Central memory CD8-positive, alpha-beta T cell (primary cell): ENCODE data around the gene B4GALNT4.

Experiments
- ATAC-seq: fragments of 150-1000 bp; cut with Tn5 transposase; replicated peaks from 2 replicates; pipeline ENCODE4 v1.10.0; 2022; ENCODE audit warnings: mild to moderate bottlenecking, moderate FRiP score, moderate number of reproducible peaks; ENCODE audit not compliant: poor library complexity, severe bottlenecking; ENCODE audit errors: extremely low read depth
- DNase-seq, 2 donors: peaks; one replicate each; pipeline ENCODE4 v3.0.0; 2021; ENCODE audit warnings: low spot score in 2 of 2
- H3K27ac Mint-ChIP-seq: one replicate; pipeline ENCODE4 v1.8.0; 2022; ENCODE audit warnings: low read depth, mild to moderate bottlenecking, moderate library complexity, mixed read lengths
- H3K27me3 Mint-ChIP-seq: one replicate; pipeline ENCODE4 v1.8.0; 2022; ENCODE audit warnings: mixed read lengths
- H3K36me3 Mint-ChIP-seq: one replicate; pipeline ENCODE4 v1.8.0; 2022; ENCODE audit warnings: mild to moderate bottlenecking, moderate library complexity, mixed read lengths; ENCODE audit not compliant: insufficient read depth
- H3K4me1 Mint-ChIP-seq: one replicate; pipeline ENCODE4 v1.8.0; 2022; ENCODE audit warnings: mixed read lengths
- H3K4me3 Mint-ChIP-seq: one replicate; pipeline ENCODE4 v1.8.0; 2022; ENCODE audit warnings: mild to moderate bottlenecking, moderate library complexity, mixed read lengths
- H3K9me3 Mint-ChIP-seq: one replicate; pipeline ENCODE4 v1.8.0; 2022; ENCODE audit warnings: mixed read lengths

Gene B4GALNT4

DNA sequence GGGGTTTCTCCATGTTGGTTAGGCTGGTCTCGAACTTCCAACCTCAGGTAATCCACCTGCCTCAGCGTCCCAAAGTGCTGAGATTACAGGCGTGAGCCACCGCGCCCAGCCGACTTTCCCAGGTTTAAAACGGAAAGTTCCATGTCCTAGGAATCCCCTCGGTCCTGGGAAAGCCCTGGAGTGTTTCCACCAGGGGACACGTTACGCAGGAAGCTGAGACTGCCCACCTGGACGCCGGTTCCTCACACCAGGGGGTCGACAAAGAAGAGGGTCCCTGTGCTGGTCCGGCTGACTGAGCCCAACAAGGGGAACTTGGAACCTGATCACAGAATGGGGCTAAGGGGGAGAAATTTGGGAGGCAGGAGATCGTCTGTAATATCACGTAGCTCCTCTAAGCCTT, 3.5 kb upstream of the B4GALNT4 start:
- no peak overlapping the region for H3K4me3 Mint-ChIP-seq
- no peak for DNase-seq
- H3K9me3 Mint-ChIP-seq = no peaks in the 10 kb centered on the region
- no peak overlapping the region for H3K27ac Mint-ChIP-seq
- H3K4me1 Mint-ChIP-seq = peaks cover 26% of the 10 kb centered on the region
- peaks cover 33% of the 10 kb centered on the region for H3K27me3 Mint-ChIP-seq
- H3K36me3 Mint-ChIP-seq = peaks cover 5% of the 10 kb centered on the region
- no peak for ATAC-seq

DNA sequence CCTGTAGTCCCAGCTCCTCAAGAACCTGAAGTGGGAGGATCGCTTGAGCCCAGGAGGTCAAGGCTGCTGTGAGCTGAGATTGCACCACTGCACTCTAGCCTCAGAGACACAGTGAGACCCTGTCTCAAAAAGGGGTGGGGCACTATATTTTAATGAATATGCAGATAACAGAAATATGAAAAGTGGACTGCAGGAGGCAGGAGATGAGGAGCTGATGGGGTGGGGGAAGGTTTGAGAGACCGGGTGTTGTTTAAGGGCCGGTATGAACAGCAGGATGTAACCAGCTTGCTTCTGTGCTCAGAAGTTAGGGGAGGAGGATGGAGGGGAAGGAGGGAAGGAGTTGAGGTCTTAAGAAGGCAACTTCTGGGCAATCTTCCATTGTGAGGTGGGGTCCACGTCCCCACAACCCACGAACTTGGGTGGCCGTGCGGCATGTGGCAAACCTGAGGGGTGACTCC, 1.3 kb upstream of the B4GALNT4 start:
- H3K27me3 Mint-ChIP-seq = peaks cover 42% of the 10 kb centered on the region
- ATAC-seq = no peak
- peak overlapping the region; percentile 75 for H3K4me3 Mint-ChIP-seq
- no peak for DNase-seq
- peaks cover 8% of the 10 kb centered on the region for H3K36me3 Mint-ChIP-seq
- peak overlapping the region; percentile 57 for H3K27ac Mint-ChIP-seq
- no peaks in the 10 kb centered on the region for H3K9me3 Mint-ChIP-seq
- H3K4me1 Mint-ChIP-seq = peaks cover 35% of the 10 kb centered on the region

DNA sequence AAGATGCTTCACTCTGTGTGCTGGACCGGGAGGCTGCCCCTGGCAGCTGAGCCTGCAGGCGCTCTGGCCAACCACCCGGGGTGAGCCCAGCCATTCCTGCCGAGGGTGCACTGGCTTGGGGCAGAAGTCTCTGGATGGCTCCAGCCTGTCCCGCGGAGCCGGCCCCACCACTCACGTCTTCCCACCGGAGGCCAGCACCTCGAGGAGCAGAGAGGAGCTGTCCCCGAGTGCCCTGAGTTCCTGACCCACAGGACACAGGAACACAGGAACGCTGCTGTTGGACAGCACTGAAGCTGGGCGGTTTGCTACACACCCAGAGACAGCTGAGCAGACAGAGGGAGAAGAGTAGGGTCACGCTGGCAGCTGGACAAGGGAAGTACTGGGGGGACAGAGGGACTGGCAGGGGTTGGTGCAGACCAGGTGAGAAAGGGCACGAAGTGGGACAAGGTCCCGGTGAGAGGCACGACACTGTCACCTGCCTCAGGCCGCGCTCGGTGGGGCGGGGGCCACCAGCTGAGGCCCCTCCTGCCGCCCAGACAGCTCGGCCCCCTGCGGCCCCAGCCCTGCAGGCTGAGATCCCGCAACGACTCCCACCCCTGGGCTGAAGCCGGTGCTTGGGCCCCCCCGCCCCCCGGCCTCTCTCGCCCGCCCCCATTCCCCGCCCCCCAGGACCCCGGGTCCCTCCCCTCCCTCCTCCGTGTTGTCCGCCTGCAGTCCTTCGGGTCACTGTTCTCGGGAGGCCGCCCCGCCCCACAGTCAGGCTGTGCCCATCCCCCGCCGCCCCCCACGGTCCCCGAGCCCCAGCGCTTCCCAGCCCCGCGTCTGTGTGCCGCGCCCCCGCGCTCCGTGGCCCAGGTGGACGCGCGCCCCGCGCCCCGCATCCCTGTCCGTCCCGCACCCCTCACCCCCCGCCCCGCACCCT, 624 bp upstream of the B4GALNT4 start:
- Mint-ChIP-seq H3K4me1 (peaks cover 36% of the 10 kb centered on the region), H3K27me3 (peaks cover 42% of the 10 kb centered on the region), H3K9me3 (no peaks in the 10 kb centered on the region), H3K27ac (peak overlapping the region; percentile 57), H3K4me3 (peak overlapping the region; percentile 75), H3K36me3 (peaks cover 8% of the 10 kb centered on the region)
- no peak for ATAC-seq
- DNase-seq = no peak

DNA sequence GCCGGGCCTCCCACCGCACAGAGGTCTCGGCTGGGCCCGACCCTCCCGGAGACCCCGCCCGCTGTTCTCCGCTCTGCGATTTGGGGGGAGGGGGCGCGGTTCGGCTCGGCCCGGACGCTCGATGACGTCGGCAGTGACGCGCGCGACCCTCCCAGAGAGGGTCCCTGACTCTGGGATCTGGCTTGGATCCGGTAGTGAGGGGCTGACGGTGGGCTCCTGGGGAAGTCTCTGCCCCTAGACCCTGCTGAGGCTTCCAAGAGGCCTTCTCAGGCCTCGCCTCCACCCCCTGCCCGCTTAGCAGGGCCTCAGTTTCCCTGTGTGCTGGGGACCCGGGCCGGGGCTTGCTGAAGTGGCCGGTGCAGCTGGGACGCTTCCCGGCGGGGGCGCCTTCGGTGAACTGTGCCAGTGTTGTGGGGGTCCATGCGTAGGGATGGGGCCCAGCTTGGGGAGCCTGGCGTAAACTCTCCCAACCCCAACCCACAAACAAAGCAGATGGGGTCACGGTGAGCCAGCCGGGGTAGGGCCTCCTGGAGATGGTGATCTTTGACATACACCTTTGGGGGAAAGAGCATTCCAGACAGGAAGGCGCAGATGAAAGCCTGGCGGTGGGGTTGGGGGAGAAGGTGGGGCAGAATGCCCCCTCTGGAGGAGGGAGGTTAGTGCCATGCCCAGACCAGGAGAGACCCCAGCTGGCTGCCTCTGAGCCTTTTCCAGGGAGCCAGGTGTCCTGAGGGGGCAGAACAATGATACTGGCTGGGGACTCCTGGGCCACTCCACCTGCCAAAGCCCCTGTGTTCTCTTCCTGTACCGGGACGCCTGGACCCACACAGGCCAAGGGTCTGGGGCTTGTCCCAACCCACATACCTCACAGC, 1.0 kb downstream of the B4GALNT4 start:
- H3K4me3 Mint-ChIP-seq = peak overlapping the region; percentile 55
- ATAC-seq = no peak
- H3K9me3 Mint-ChIP-seq = no peaks in the 10 kb centered on the region
- DNase-seq = no peak
- no peak overlapping the region for H3K27ac Mint-ChIP-seq
- peaks cover 8% of the 10 kb centered on the region for H3K36me3 Mint-ChIP-seq
- H3K4me1 Mint-ChIP-seq = peaks cover 33% of the 10 kb centered on the region
- H3K27me3 Mint-ChIP-seq = peaks cover 42% of the 10 kb centered on the region

DNA sequence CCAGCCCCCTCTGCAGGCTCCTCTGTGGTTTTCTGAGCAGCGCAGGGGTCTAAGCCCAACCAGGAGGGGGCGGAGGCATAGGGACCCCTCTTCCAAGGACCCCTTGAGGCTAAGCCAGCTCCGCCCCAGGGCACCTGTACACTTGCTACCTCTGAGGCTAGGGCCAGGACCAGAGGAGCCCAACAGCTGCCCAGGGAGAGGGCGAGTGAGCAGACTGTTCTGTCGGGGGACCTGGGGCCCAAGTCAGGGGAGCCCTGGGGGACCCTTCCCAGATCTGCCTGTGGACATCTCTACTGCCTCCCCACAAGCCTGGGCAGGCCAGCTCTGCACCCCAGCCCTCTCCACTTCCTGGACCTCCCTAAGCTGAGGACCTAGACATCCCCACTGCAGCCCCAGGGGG, 1.8 kb downstream of the B4GALNT4 start:
- ATAC-seq = no peak
- peak overlapping the region; percentile 55 for H3K4me3 Mint-ChIP-seq

DNA sequence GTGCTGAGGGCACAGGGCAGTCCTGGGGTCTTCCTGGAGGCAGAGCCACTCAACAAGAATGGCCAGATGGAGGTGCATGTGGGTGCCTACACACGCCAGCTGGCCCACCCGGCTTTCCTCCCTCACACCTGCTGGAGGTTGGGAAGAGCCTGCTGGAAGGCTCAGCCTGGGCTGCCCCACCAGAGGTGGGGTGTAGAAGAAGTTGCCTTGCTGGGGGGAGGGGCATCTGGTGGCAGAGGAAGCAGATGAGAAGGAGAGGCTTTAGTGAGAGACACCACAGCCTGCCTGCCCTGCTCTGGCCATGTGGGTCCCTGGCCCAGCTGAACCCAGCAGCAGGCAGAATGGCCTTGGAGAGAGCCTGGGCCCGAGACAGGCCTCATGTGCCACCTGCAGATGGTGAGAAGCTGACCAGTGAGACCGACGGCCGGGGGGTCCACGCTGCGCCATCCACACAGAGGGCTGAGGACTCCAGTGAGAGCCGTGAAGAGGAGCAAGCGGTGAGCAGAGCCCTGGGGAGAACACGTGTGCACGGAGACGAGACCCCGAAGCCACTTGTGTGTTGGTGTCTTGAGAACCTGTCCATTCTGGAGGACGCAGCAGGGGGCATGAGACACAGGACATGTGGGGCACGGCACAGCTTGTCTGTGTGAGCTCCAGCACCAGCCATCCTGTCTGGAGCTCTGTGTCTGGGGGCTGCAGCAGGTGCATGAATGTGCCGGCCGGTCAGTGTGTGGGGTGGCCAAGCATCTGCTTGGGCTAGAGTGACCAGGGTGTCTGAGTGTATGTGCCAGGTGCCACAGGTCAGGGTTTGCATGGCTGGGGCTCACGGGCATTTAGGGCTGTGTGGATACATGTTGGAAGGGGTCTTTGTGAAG, 2.7 kb downstream of the B4GALNT4 start:
- Mint-ChIP-seq H3K4me1 (peaks cover 33% of the 10 kb centered on the region), H3K4me3 (no peak overlapping the region), H3K27ac (peak overlapping the region; percentile 64), H3K36me3 (peaks cover 8% of the 10 kb centered on the region), H3K9me3 (no peaks in the 10 kb centered on the region), H3K27me3 (peaks cover 36% of the 10 kb centered on the region)
- ATAC-seq (no peak), DNase-seq (no peak)

More for the DNA sequence above, 1.8 kb downstream of the B4GALNT4 start:
- H3K36me3 Mint-ChIP-seq = peaks cover 8% of the 10 kb centered on the region
- peak overlapping the region; percentile 64 for H3K27ac Mint-ChIP-seq
- peaks cover 42% of the 10 kb centered on the region for H3K27me3 Mint-ChIP-seq
- H3K4me1 Mint-ChIP-seq = peaks cover 33% of the 10 kb centered on the region
- no peaks in the 10 kb centered on the region for H3K9me3 Mint-ChIP-seq
- DNase-seq = no peak

DNA sequence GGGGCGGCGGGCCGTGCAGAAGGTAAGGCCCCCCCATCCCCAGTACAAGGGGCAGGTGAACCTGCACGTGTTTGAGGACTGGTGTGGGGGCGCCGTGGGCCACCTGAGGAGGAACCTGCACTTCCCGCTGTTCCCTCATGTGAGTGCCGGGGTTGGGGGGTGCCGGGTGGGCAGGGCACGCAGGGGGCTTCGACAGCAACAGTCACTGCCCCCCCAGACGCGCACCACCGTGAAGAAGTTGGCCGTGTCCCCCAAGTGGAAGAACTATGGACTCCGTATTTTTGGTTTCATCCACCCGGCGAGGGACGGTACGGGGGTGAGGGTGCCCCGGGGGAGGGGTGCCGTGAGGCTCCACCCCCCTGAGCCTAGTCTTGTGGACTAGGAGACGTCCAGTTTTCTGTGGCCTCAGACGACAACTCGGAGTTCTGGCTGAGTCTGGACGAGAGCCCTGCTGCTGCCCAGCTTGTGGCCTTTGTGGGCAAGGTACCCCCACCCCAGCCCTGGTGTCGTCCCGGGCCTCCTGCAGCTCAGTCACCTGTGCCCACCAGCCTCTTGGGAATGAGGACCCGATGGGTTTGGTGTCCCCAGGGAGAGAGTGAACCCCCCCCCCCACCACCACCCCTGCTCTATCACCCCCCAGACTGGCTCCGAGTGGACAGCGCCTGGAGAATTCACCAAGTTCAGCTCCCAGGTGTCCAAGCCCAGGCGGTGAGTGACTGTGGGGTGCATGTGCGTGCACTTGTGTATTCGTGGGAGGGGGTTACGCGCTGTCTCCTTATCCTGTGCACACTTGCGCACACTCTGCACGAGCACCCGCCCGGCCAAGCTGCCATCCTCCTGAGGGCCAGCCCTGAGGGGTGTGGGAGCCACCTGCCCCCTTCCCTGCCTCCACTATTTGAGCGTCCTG, 3.8 kb downstream of the B4GALNT4 start:
- H3K36me3 Mint-ChIP-seq = peaks cover 6% of the 10 kb centered on the region
- H3K4me3 Mint-ChIP-seq = no peak overlapping the region
- no peak for ATAC-seq
- no peak overlapping the region for H3K27ac Mint-ChIP-seq
- peaks cover 30% of the 10 kb centered on the region for H3K4me1 Mint-ChIP-seq
- no peak for DNase-seq
- no peaks in the 10 kb centered on the region for H3K9me3 Mint-ChIP-seq
- H3K27me3 Mint-ChIP-seq = peaks cover 30% of the 10 kb centered on the region

DNA sequence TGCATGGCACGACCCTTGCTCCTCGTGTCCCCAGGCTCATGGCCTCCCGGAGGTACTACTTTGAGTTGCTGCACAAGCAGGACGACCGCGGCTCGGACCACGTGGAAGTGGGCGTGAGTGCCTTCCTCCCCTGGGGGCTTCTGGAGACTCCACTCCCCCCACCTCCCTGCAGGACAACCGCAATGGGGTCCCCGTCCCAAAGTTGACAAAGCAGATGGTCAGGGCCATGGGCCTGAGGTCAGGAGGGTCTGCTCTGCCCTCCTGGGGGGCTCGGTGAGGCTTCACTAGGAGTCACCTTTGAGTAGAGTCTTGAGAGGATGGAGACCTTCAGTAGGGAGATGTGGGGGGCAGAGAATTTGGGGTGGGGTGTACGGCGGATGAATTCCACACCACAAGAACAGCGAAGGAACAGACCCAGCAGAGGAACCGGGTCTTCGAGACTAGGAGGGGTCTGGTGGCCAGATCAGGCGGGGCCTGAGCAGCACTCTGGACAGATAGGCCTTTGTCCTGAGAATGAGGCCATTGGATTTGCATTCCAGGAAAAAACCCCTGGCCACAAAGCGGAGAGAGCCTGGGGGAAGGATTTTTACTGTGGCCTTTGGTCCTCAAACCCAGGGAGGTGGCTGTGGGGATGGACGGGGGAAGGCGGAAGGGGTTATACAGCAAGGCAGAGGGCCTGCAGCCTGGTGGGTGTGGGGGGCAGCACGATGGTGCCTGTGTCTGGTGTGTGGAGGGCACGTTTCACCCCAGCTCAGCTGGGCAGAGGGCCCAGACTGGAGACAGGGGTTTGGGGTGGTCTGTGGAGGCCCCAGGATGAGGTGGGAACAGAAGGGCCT, 4.6 kb downstream of the B4GALNT4 start:
- no peak for ATAC-seq
- H3K4me3 Mint-ChIP-seq = no peak overlapping the region
- H3K4me1 Mint-ChIP-seq = peaks cover 22% of the 10 kb centered on the region
- DNase-seq = no peak
- H3K9me3 Mint-ChIP-seq = no peaks in the 10 kb centered on the region
- H3K27ac Mint-ChIP-seq = peak overlapping the region; percentile 80
- H3K36me3 Mint-ChIP-seq = peaks cover 5% of the 10 kb centered on the region
- peaks cover 30% of the 10 kb centered on the region for H3K27me3 Mint-ChIP-seq

DNA sequence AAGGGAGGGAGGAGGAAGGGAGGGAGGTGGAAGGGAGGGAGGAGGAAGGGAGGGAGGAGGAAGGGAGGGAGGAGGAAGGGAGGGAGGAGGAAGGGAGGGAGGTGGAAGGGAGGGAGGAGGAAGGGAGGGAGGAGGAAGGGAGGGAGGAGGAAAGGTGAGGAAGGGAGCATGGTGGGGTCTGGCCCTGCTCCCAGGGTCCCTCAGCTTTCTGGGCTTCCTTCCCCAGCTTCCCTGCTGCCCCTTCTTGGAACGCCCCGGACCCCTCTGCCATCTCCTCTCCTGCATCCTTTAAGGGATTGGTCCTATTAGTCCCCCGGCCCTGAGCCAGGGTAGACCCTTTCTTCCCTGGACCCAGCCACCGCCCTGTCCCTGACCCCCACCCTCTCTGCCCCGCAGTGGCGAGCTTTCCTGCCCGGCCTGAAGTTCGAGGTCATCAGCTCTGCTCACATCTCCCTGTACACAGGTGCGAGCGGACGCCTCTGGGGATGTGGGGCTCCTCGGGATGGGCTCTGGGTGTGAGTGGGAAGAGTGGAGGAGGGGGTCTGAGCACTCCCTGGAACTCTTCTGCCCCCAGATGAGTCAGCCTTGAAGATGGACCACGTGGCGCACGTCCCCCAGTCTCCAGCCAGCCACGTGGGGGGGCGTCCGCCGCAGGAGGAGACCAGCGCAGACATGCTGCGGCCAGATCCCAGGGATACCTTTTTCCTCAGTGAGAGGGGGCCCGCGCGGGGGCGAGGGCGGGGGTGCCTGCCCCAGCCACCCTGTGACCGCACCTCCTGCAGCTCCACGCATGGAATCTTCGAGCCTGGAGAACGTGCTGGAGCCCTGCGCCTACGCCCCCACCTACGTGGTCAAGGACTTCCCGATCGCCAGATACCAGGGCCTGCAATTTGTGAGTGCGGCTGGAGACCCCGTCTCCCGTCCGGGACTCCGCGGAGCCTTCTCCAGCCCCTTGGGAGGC, 6.0 kb downstream of the B4GALNT4 start:
- ATAC-seq (no peak), DNase-seq (no peak)
- Mint-ChIP-seq H3K4me1 (peaks cover 19% of the 10 kb centered on the region), H3K4me3 (no peak overlapping the region), H3K9me3 (no peaks in the 10 kb centered on the region), H3K27me3 (peaks cover 31% of the 10 kb centered on the region), H3K27ac (no peak overlapping the region), H3K36me3 (peaks cover 4% of the 10 kb centered on the region)

DNA sequence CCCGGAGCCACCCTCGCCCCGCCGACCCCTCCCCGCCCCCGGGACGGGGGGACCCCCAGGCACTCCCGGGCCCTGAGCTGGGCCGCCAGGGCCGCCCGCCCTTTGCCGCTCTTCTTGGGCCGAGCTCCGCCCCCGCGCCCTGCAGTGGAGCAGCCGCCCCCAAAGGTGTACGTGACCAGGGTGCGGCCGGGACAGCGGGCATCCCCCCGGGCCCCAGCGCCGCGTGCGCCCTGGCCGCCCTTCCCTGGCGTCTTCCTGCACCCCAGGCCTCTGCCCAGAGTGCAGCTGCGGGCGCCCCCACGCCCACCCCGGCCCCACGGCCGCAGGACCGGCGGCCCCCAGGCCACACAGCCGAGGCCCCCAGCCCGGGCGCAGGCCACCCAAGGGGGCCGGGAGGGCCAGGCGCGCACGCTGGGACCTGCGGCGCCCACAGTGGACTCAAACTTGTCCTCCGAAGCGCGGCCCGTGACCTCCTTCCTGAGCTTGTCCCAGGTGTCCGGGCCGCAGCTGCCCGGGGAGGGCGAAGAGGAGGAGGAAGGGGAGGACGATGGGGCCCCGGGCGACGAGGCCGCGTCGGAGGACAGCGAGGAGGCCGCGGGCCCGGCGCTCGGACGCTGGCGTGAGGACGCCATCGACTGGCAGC, 7.4 kb downstream of the B4GALNT4 start:
- DNase-seq (no peak), ATAC-seq (no peak)
- H3K36me3 Mint-ChIP-seq = peaks cover 3% of the 10 kb centered on the region
- H3K27me3 Mint-ChIP-seq = peaks cover 18% of the 10 kb centered on the region
- H3K27ac Mint-ChIP-seq = no peak overlapping the region
- no peaks in the 10 kb centered on the region for H3K9me3 Mint-ChIP-seq
- peaks cover 11% of the 10 kb centered on the region for H3K4me1 Mint-ChIP-seq
- H3K4me3 Mint-ChIP-seq = no peak overlapping the region
